Neural crest cell (in vitro differentiated cells): Measurements from ENCODE around the gene ZNF641. TPM values are rescaled to one million over a fixed set of nuclear protein-coding genes. Genes with fewer than 3 reads are reported as not detected.

Experiments used
- DNase-seq: peaks from one replicate; pipeline ENCODE4 v3.0.0; 2021; ENCODE audit warnings: low read depth, mixed read lengths, low spot score
- H3K27ac Mint-ChIP-seq: one replicate; pipeline ENCODE4 v1.8.0; 2021; ENCODE audit warnings: mild to moderate bottlenecking, mixed read lengths; ENCODE audit not compliant: unreplicated experiment
- H3K27me3 Mint-ChIP-seq: 2 replicates; pipeline ENCODE4 v1.8.0; 2021; ENCODE audit warnings: low read depth, mild to moderate bottlenecking, mixed read lengths
- H3K36me3 Mint-ChIP-seq: 2 replicates; pipeline ENCODE4 v1.8.0; 2021; ENCODE audit warnings: low read depth, mild to moderate bottlenecking, mixed read lengths
- H3K4me1 Mint-ChIP-seq: 2 replicates; pipeline ENCODE4 v1.8.0; 2021; ENCODE audit warnings: mixed read lengths
- H3K4me3 Mint-ChIP-seq: one replicate; pipeline ENCODE4 v1.8.0; 2021; ENCODE audit warnings: mild to moderate bottlenecking, mixed read lengths
- H3K9me3 Mint-ChIP-seq: 2 replicates; pipeline ENCODE4 v1.8.0; 2021; ENCODE audit warnings: mixed read lengths
- CTCF ChIP-seq: fragments of 200-600 bp; sonication (generic); conservative IDR thresholded peaks from 2 replicates; pipeline ENCODE4 v1.5.0; 2021; ENCODE audit warnings: antibody characterized with exemption, mild to moderate bottlenecking
- total RNA-seq: library from RNA; stranded (reverse); gene quantifications from 2 replicates; pipeline ENCODE4 v1.2.1, GENCODE V29; 2021

ZNF641 gene
- total RNA-seq, 1 donor from 2014 or later: 17.1 TPM

GRCh38 chr12:48361664-48362339 lies 11.1 kb upstream of the ZNF641 start:
- TF ChIP-seq CTCF: no peak
- DNase-seq: no peak
- Mint-ChIP-seq H3K27me3 (no peaks in the 10 kb centered on the region), H3K4me1 (no peaks in the 10 kb centered on the region), H3K27ac (no peak overlapping the region), H3K36me3 (no peaks in the 10 kb centered on the region), H3K4me3 (no peak overlapping the region), H3K9me3 (no peaks in the 10 kb centered on the region)

GRCh38 chr12:48358937-48359513 lies 8.3 kb upstream of the ZNF641 start:
- Mint-ChIP-seq H3K36me3 (no peaks in the 10 kb centered on the region), H3K27me3 (no peaks in the 10 kb centered on the region), H3K27ac (no peak overlapping the region), H3K4me1 (no peaks in the 10 kb centered on the region), H3K9me3 (no peaks in the 10 kb centered on the region), H3K4me3 (no peak overlapping the region)
- no peak for TF ChIP-seq CTCF
- DNase-seq: no peak

GRCh38 chr12:48356041-48356768 lies 5.5 kb upstream of the ZNF641 start:
- H3K27ac Mint-ChIP-seq: no peak overlapping the region
- no peaks in the 10 kb centered on the region for H3K27me3 Mint-ChIP-seq
- H3K9me3 Mint-ChIP-seq: no peaks in the 10 kb centered on the region
- no peak for TF ChIP-seq CTCF
- DNase-seq: no peak
- H3K4me3 Mint-ChIP-seq: no peak overlapping the region
- H3K36me3 Mint-ChIP-seq: no peaks in the 10 kb centered on the region
- peaks cover 1% of the 10 kb centered on the region for H3K4me1 Mint-ChIP-seq

GRCh38 chr12:48352157-48352760 lies 1.5 kb upstream of the ZNF641 start:
- peak overlapping the region; percentile 71 for H3K4me3 Mint-ChIP-seq
- DNase-seq: no peak
- H3K9me3 Mint-ChIP-seq: no peaks in the 10 kb centered on the region
- no peaks in the 10 kb centered on the region for H3K36me3 Mint-ChIP-seq
- no peaks in the 10 kb centered on the region for H3K27me3 Mint-ChIP-seq
- peaks cover 12% of the 10 kb centered on the region for H3K4me1 Mint-ChIP-seq
- no peak overlapping the region for H3K27ac Mint-ChIP-seq
- no peak for TF ChIP-seq CTCF

GRCh38 chr12:48351022-48351708 lies 446 bp upstream of the ZNF641 start:
- DNase-seq: peak; percentile 60
- H3K36me3 Mint-ChIP-seq: peaks cover 3% of the 10 kb centered on the region
- H3K27me3 Mint-ChIP-seq: no peaks in the 10 kb centered on the region
- H3K4me1 Mint-ChIP-seq: peaks cover 12% of the 10 kb centered on the region
- peak overlapping the region; percentile 44 for H3K27ac Mint-ChIP-seq
- no peak for TF ChIP-seq CTCF
- peak overlapping the region; percentile 93 for H3K4me3 Mint-ChIP-seq
- H3K9me3 Mint-ChIP-seq: no peaks in the 10 kb centered on the region
